Psoas muscle (tissue), 8 donors: ENCODE data around the gene AOPEP. TPM values are rescaled to one million over a fixed set of nuclear protein-coding genes. Genes with fewer than 3 reads are reported as not detected.
A peak's percentile ranks its signal among the peaks of the same experiment; 100 is the strongest.

Experiments
- ATAC-seq, 4 donors: fragments of 200-7000 bp; cut with Tn5 transposase; one replicate each; pipeline ENCODE4 v1.9.1; 2020; ENCODE audit warnings: moderate library complexity in 3 of 4, mild to moderate bottlenecking in 2 of 4
- DNase-seq, 2 donors: peaks; one replicate each; pipeline ENCODE4 v3.0.0-alpha.2; 2020
- H3K27ac ChIP-seq: fragments of 200-600 bp; one replicate; pipeline ENCODE4 v1.8.0; 2022
- H3K27me3 ChIP-seq, 3 donors: fragments of 200-600 bp in 1 of 3; one replicate each; pipeline versions ENCODE4 v1.6.1 to v1.8.0; 2013 to 2022; ENCODE audit warnings: low read length in 2 of 3, mild to moderate bottlenecking in 2 of 3, moderate library complexity in 1 of 3; ENCODE audit not compliant: insufficient read depth in 3 of 3
- H3K36me3 ChIP-seq, 2 donors: fragments of 200-600 bp in 1 of 2; one replicate each; pipeline versions ENCODE4 v1.6.1 to v1.8.0; 2013 to 2022; ENCODE audit warnings: low read depth in 1 of 2, mild to moderate bottlenecking in 1 of 2, moderate library complexity in 1 of 2; ENCODE audit not compliant: insufficient read depth in 1 of 2
- H3K4me1 ChIP-seq: fragments of 200-600 bp; one replicate; pipeline ENCODE4 v1.8.0; 2022
- H3K4me3 ChIP-seq: fragments of 200-600 bp; one replicate; pipeline ENCODE4 v1.8.0; 2022; ENCODE audit warnings: mild to moderate bottlenecking
- H3K9me3 ChIP-seq: fragments of 200-600 bp; one replicate; pipeline ENCODE4 v1.8.0; 2022
- CTCF ChIP-seq: fragments of 200-600 bp; IDR thresholded peaks from one replicate; pipeline ENCODE4 v1.8.0; 2022; ENCODE audit warnings: antibody characterized with exemption
- WGBS, 3 donors: extraction: QIAGEN DNeasy Blood & Tissue Kit; methylation state at CpG; one replicate each; pipeline versions ENCODE4 v1.1.6 to v1.1.7; 2013; 5-methylcytosine and 5-hydroxymethylcytosine counted together
- intact Hi-C, 2 donors: fragments of 100-400 bp; cut with DNase I; formaldehyde crosslinking; loops; one replicate each; pipeline versions ENCODE4 v1.11.0 to v1.14.2; 2022
- polyA plus RNA-seq, 3 donors: library from polyadenylated mRNA; stranded (reverse); fragments of 200-250 nt; gene quantifications; one replicate each; pipeline ENCODE4 v1.2.3, GENCODE V29; 2013
- total RNA-seq, 4 donors: library from RNA; stranded (reverse); fragmentation: NEBNext Ultra II Directional in 2 of 4; extraction: Animal tissue kit (Norgen Biotek cat#: 25700) in 2 of 4; gene quantifications; one replicate each; pipeline versions ENCODE4 v1.2.1 to v1.2.4, GENCODE V29; 2021 to 2023
- donor health status: healthy with polysubstance abuse.
- donor health status: DM: no; HTN: no; CAD: no; lungs with moderate emphysema.
- donor health status: Bipolar disorder and iron deficiency.
- donor health status: healthy.
- donor health status: DM: yes; HTN: yes; CAD: no.
- donor health status: DM: no; HTN: no; CAD: no.
- donor health status: DM: no; HTN: no; CAD: no.
- donor health status: DM: yes; HTN: yes; CAD: no.

AOPEP gene
- total and polyA plus RNA-seq, 7 donors, result 46.4 to 96.9 (median 78.6) TPM

- Histone ChIP-seq H3K27me3 (no peaks in the 10 kb centered on the region), H3K36me3 (peaks cover 3 to 13% of the 10 kb centered on the region in 2 donors), H3K4me3 (peak overlapping the region; percentile 86), H3K4me1 (peaks cover 63% of the 10 kb centered on the region), H3K27ac (peak overlapping the region; percentile 93), H3K9me3 (no peaks in the 10 kb centered on the region)
- DNase-seq (no peak), ATAC-seq (peak; percentile 48 to 63 (median 56))
- intact Hi-C loops, result loop anchor here in 1 of 2 donors (5.0 to 10.0 kb wide), 4 partner anchors 38 to 225 kb away; no protein-coding TSS in a partner anchor
- 28 to 35% (median 34%) methylated on average over 5 of the region's 5 CpGs for WGBS, 3 donors
- no peak for TF ChIP-seq CTCF
Observed at GRCh38 chr9:95009459-95009858, 283.0 kb downstream of the AOPEP start.

GRCh38 chr9:95010431-95010838, 283.9 kb downstream of the AOPEP start:
- Histone ChIP-seq H3K27me3 (no peaks in the 10 kb centered on the region), H3K36me3 (peaks cover 3 to 19% of the 10 kb centered on the region in 2 donors), H3K4me3 (peak overlapping the region; percentile 86), H3K9me3 (no peaks in the 10 kb centered on the region), H3K27ac (peak overlapping the region; percentile 93), H3K4me1 (peaks cover 72% of the 10 kb centered on the region)
- intact Hi-C loops, result no loop called here
- DNase-seq, result no peak
- no peak for TF ChIP-seq CTCF
- 46 to 55% (median 50%) methylated on average over 5 of the region's 5 CpGs for WGBS, 3 donors
- no peak for ATAC-seq

- Histone ChIP-seq H3K4me3 (peak overlapping the region; percentile 20), H3K36me3 (peaks cover 3 to 32% of the 10 kb centered on the region in 2 donors), H3K27me3 (no peaks in the 10 kb centered on the region), H3K4me1 (peaks cover 86% of the 10 kb centered on the region), H3K27ac (peak overlapping the region; percentile 93), H3K9me3 (no peaks in the 10 kb centered on the region)
- 38 to 45% (median 40%) methylated on average over 7 of the region's 7 CpGs for WGBS, 3 donors
- TF ChIP-seq CTCF, result no peak
- intact Hi-C loops, result no loop called here
- DNase-seq, result no peak
- no peak for ATAC-seq
Observed at GRCh38 chr9:95012035-95012708, 285.7 kb downstream of the AOPEP start.

GRCh38 chr9:95012902-95013301, 286.4 kb downstream of the AOPEP start:
- peak overlapping the region; percentile 93 for H3K27ac ChIP-seq
- WGBS, 3 donors, result 53 to 66% (median 53%) methylated on average over 3 of the region's 3 CpGs
- H3K36me3 ChIP-seq, result peaks cover 0 to 32% of the 10 kb centered on the region in 2 donors
- H3K4me1 ChIP-seq, result peaks cover 94% of the 10 kb centered on the region
- no peak for TF ChIP-seq CTCF
- no peaks in the 10 kb centered on the region for H3K9me3 ChIP-seq
- no peaks in the 10 kb centered on the region for H3K27me3 ChIP-seq
- DNase-seq, result no peak
- ATAC-seq, result no peak
- no peak overlapping the region for H3K4me3 ChIP-seq
- intact Hi-C loops, result no loop called here
